GM21619 (cell line): ENCODE data around the gene CATSPER3.

Experiments used
- ATAC-seq: cut with Tn5 transposase; IDR thresholded peaks from one replicate; pipeline ENCODE4 v1.9.1; 2021; ENCODE audit not compliant: unreplicated experiment

Gene CATSPER3

DNA sequence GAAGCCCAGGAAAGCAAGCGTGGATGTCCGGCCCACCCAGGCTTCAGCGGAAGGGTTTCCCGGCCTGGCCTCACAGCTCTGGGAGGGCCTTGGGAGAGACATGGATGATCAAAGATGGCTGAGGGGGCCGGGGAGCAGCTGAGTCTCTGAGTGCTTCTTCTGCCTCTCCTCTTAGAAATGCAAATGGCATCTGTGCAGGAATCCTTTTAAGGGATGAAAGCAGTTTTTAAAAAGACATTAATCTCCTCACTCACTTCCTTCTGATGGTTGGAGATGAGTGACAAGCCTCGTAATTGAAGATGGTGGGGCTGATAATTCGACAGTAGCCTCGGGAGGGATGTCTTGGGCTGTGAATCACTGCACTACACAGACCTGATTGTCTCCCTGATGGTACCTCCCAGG, 90.6 kb downstream of the CATSPER3 start:
- no peak for ATAC-seq

DNA sequence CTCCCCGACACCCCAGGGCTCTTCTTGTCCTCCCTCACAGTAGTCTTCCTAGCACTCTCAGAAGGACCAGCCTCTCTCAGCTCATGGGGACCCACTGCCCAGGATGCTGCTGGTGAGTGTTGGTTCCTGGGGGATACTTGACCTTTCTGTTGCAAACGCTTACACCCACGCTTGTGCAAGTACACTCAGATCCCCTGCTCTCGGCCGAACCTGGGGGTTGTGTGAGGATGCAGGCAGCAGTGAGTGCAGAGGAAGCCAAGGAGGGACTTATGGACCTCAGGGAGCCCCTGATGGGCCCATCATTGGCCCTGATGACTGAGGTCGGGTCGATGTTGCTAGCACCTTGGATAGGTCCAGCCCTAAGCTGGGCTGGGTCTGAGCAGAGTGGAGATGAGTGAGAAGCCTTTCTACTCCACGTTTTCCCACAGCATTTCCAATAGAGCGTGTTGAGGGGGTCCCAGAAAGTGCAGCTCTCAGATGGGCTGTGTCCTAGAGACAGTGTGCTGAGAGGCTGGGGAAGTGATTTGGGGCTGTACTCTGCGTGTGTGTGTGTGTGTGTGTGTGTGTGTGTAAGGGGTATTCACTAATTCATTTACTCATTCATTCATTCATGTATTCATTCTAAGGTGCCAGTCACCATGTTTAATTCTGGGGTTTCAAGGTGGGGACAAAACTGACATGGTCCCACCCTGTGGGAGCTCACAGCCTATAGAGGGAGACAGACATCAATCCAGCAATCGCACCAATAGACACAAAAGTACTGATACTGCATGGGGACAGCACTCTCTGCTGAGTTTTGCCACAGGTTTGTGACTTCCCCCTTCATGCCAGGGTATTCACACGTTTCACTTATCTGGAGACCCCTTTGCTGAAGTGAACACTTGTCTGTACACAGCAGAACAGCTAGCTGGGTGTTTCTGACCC, 91.6 kb downstream of the CATSPER3 start:
- no peak for ATAC-seq

DNA sequence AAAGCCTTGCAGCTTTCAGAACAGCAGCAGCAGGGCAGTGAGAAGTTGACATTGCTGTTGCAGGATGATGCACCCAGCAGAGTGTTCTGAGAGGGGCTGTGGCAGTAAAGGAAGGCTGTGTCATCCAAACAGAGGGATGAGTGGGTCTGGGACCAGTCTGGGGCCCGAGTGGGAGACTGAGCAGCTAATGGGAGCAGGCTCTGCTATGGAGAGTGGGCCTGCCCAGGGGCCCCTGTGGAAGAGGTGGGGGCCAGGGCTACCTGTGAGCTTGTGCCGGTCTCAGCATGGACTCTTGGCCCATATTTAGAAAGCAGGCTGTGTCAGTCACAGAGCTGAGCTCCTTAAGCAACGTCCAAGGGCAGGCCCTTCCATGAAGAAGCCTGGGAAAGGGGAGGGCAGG, 92.3 kb downstream of the CATSPER3 start:
- no peak for ATAC-seq

DNA sequence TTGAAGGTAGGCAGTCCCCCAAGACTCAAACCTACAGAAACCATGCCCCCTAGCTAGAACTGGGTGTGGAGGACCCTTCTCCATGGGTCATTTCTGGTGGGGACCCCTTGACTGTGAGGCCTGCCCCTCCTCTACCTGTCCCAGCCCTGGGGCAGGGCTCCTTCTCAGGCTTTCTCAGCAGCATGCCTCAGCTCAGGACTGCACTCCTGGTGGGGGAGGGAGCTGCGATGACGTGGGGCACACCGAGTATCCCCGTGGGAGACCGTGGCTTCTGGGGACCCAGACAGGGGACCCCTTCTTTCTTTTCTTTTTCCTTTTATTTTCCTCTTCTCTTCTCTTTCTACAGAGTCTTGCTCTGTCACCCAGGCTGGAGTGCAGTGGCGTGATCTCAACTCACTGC, 93.3 kb downstream of the CATSPER3 start:
- no peak for ATAC-seq
